ENCODE measurements around the gene ELAPOR2.

The ELAPOR2 gene

DNA sequence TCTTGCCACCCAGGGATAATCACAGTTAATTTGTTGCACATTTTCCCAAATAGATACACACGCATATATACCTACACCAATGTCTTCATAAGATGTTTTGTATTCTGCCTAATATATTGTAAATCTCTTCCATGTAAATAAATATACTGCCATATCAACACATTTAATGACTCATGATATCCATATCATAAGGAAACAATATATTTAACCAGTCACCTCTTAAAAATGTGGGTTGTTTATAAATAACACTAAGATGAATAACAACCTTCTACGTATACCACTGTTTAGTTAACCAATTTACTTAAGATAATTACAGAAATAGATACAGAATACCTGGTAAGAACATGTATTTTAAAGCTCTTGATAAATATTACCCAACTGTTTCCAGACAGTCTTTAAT lies 38.2 kb downstream of the ELAPOR2 start:
- no peak overlapping the region for H3K4me3 Mint-ChIP-seq
- no peak overlapping the region for H3K27ac Mint-ChIP-seq
- H3K4me1 Mint-ChIP-seq (ENCODE audit: low read depth): peaks cover 1% of the 10 kb centered on the region
- H3K36me3 Mint-ChIP-seq (ENCODE audit: low read depth): no peaks in the 10 kb centered on the region
- no peaks in the 10 kb centered on the region for H3K27me3 Mint-ChIP-seq (ENCODE audit: low read depth)
- H3K9me3 Mint-ChIP-seq: peaks cover 3% of the 10 kb centered on the region

DNA sequence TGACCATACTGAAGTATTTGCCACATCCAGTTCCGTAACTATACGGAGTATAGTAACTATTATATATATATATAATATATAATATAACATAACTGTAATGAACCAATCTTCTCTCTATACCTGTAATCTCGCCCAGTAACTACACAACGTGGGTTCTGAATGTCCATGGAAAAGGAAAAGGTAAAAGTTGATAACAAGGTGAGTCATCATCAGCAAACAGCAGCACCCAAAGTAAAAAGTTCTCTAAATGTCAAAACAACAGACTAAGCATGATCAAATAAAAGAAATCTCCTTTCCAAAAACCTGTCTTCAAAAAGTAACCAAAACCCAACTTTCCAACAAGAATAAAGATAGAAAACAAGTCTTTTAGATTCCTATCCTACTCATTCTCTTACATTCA lies 42.8 kb downstream of the ELAPOR2 start:
- Mint-ChIP-seq H3K4me1 (ENCODE audit: low read depth) (peaks cover 1% of the 10 kb centered on the region), H3K27ac (no peak overlapping the region), H3K4me3 (no peak overlapping the region), H3K36me3 (ENCODE audit: low read depth) (no peaks in the 10 kb centered on the region), H3K27me3 (ENCODE audit: low read depth) (peaks cover 5% of the 10 kb centered on the region), H3K9me3 (no peaks in the 10 kb centered on the region)

DNA sequence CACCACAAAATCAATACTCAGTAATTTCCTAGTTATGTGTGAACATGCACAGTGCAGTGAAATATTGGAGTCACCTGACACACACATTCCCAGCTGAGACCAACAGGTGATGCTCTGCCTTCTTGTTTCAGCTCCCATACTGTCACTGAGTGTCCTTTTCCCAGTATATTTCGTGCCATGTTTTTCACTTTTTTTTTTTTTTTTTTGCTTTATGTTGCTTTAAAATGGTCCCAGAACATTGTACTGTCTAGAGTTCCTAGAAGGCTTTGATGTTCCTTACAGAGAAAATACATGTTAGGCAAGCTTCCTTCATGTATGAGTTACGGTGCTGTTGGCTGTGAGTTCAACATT lies 45.6 kb downstream of the ELAPOR2 start:
- Mint-ChIP-seq H3K27me3 (ENCODE audit: low read depth) (peaks cover 5% of the 10 kb centered on the region), H3K27ac (no peak overlapping the region), H3K4me3 (no peak overlapping the region), H3K36me3 (ENCODE audit: low read depth) (no peaks in the 10 kb centered on the region), H3K4me1 (ENCODE audit: low read depth) (peaks cover 1% of the 10 kb centered on the region), H3K9me3 (no peaks in the 10 kb centered on the region)

DNA sequence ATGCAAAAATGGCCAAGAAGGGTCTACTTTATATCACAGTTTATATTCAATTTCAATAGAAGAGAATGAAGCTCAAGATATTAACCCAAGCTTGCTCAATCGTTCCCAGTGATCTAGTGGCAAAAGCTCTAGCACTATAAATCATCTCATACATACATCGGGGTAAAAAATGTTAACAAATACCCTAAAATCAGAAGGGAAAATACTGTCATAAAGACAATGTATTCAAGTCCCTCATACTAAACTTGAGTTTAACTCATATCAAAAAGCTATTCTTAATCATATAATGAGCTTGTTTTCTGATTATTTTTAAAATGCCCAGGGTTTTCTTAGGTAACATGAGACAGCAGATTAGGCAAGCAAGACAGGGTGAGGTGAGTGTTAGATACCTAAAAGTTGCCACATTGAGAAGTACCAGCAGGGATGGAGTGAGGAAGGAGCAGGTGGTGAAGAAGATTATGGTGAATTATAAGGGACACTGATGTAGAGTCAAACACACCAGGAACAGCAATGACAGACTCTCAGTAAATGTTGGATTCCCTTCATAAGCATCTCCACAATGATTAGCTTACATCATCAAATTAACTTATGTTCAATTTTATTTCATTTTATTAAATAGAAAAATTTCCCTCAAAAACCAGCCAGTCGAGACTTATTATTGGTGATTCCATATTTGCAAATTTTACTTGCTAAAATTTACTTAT lies 46.2 kb downstream of the ELAPOR2 start:
- peaks cover 1% of the 10 kb centered on the region for H3K4me1 Mint-ChIP-seq (ENCODE audit: low read depth)
- H3K27me3 Mint-ChIP-seq (ENCODE audit: low read depth): peaks cover 5% of the 10 kb centered on the region
- H3K27ac Mint-ChIP-seq: no peak overlapping the region
- H3K4me3 Mint-ChIP-seq: no peak overlapping the region
- H3K9me3 Mint-ChIP-seq: no peaks in the 10 kb centered on the region
- H3K36me3 Mint-ChIP-seq (ENCODE audit: low read depth): no peaks in the 10 kb centered on the region
